Natural killer cell treated with Interleukin-12 subunit alpha and Interleukin-12 subunit beta and Interleukin-15 and Interleukin-18, amount 100 ng/mL, for 72 hours (primary cell): ENCODE results near the gene TENM4. TPM values are rescaled to one million over a fixed set of nuclear protein-coding genes. Genes with fewer than 3 reads are reported as not detected.
A peak's percentile ranks its signal among the peaks of the same experiment; 100 is the strongest.

ENCODE experiments used
- ATAC-seq, 2 donors: fragments of 150-1000 bp; cut with Tn5 transposase in 1 of 2; sonication (Bioruptor Pico), chemical (Tn5 transposase) in 1 of 2; 2 replicates each; pipeline ENCODE4 v1.10.0; 2021
- DNase-seq: peaks from one replicate; pipeline ENCODE4 v3.0.0; 2022; ENCODE audit warnings: low spot score
- H3K27ac Mint-ChIP-seq, 2 donors: 1 replicate in 1 of 2; 2 replicates in 1 of 2; pipeline ENCODE4 v1.8.0; 2022; ENCODE audit warnings: mixed read lengths in 2 of 2, mild to moderate bottlenecking in 1 of 2, moderate library complexity in 1 of 2
- H3K27me3 Mint-ChIP-seq, 2 donors: 1 replicate in 1 of 2; 2 replicates in 1 of 2; pipeline ENCODE4 v1.8.0; 2022; ENCODE audit warnings: mixed read lengths in 2 of 2
- H3K36me3 Mint-ChIP-seq: one replicate; pipeline ENCODE4 v1.8.0; 2022; ENCODE audit warnings: mixed read lengths
- H3K4me1 Mint-ChIP-seq, 2 donors: 1 replicate in 1 of 2; 2 replicates in 1 of 2; pipeline ENCODE4 v1.8.0; 2022; ENCODE audit warnings: low read depth in 2 of 2, mixed read lengths in 2 of 2, mild to moderate bottlenecking in 1 of 2
- H3K4me3 Mint-ChIP-seq: one replicate; pipeline ENCODE4 v1.8.0; 2022; ENCODE audit warnings: mixed read lengths
- H3K9me3 Mint-ChIP-seq: 2 replicates; pipeline ENCODE4 v1.8.0; 2022; ENCODE audit warnings: mixed read lengths
- total RNA-seq, 2 donors: library from RNA; stranded (reverse); gene quantifications; one replicate each; pipeline ENCODE4 v1.2.3, GENCODE V29; 2022

TENM4 gene
- total RNA-seq, 2 donors from 2014 or later: not detected

DNA sequence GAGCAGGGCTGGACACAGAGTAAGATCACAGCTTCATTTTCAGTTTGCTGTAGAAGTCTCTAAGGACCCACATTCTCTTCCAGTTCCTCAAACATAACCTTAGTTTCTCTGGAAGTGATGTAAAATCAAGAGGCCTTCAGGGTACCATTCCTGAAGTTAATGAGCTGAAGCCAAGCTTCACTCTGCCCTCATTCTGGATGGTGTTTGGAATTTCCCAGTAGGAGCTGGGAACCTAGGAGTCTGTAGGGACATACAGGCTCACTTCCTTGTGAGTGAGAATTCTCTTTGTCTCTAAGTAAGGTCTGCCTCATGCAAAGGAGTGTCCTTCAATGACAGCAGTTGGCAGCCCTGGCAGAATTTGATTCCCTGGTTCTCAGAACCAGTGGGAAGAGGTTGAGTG is 723.8 kb downstream of the TENM4 start:
- Mint-ChIP-seq H3K9me3 (no peaks in the 10 kb centered on the region), H3K4me3 (no peak overlapping the region), H3K4me1 (no peaks in the 10 kb centered on the region), H3K36me3 (no peaks in the 10 kb centered on the region), H3K27me3 (peaks cover 12 to 13% of the 10 kb centered on the region in 2 donors), H3K27ac (no peak overlapping the region)
- no peak for DNase-seq
- no peak for ATAC-seq

DNA sequence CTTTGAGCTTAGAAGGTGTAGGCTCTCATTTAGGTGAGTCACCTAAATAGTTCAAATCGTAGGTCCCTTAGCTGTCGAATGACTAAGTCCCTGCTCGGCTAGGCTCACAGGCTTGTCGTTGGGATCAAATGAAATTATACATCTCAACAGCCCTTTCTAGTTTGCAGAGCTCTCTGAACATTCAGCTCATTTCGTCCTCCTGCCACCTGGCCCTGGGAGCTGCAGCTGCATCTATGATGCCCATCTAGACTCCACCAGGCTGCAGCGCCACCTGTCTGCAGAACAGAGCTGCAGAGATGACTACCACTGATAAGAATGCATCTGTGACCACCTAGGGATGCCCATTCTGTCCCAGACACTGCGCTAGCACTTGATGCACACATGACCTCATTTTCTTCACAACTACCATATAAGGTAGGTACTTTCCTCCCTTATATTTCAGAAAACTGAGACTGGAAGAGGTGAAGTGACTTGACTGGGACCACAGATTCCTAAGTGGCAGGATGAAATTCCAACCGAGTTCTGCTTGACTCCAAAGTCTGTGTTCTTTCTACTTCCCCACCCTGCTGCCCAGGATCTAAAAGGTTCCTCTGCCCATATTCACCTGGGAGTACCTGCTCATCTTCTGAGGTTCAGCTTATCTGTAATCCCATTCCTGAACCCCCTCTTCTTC is 725.1 kb downstream of the TENM4 start:
- peaks cover 9 to 13% of the 10 kb centered on the region in 2 donors for H3K27me3 Mint-ChIP-seq
- no peaks in the 10 kb centered on the region for H3K9me3 Mint-ChIP-seq
- DNase-seq: no peak
- no peak for ATAC-seq
- H3K36me3 Mint-ChIP-seq: no peaks in the 10 kb centered on the region
- no peak overlapping the region for H3K27ac Mint-ChIP-seq
- no peaks in the 10 kb centered on the region for H3K4me1 Mint-ChIP-seq
- no peak overlapping the region for H3K4me3 Mint-ChIP-seq

DNA sequence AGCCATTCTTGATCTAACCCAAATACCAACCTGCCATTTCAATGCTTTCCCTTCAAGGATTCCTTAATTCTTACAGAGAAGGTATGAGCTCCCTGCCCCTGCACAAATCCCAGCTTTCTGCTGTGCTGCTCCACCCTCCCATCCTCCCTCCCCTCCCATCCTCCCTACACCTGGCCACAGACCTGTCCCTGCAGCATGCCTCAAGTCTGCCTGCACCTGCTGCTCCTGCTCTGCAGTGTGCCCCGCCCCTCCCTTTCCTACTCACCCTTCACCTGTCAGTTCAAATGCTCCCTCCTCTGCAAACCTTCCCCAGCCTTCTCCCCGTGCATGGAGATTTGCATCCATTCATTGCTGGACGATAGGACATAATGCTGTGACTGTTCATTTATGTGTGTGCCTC is 726.3 kb downstream of the TENM4 start:
- H3K4me3 Mint-ChIP-seq: no peak overlapping the region
- H3K4me1 Mint-ChIP-seq: no peaks in the 10 kb centered on the region
- ATAC-seq: peak in 1 of 2 donors; percentile 62
- no peak for DNase-seq
- no peak overlapping the region for H3K27ac Mint-ChIP-seq
- H3K27me3 Mint-ChIP-seq: peaks cover 12 to 18% of the 10 kb centered on the region in 2 donors
- no peaks in the 10 kb centered on the region for H3K36me3 Mint-ChIP-seq
- no peaks in the 10 kb centered on the region for H3K9me3 Mint-ChIP-seq

DNA sequence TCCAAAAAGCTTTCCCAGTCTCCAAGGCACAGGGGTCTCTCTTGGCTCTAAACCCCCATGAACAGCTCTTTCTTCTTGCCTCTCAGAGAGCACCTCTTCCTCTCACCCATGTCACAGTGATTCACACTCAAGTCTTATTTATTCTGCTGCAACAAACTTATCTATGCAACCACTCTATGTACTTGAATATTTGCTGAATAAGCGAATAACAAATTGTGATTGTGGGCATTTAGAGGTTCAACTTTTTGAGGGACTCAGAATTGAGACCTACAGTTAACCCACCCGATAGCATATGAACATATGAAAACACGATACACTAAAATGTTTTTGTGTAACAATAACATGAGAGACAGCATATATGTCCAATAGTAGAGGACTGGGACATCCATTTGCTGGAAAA is 729.1 kb downstream of the TENM4 start:
- ATAC-seq: no peak
- Mint-ChIP-seq H3K27ac (no peak overlapping the region), H3K9me3 (no peaks in the 10 kb centered on the region)

DNA sequence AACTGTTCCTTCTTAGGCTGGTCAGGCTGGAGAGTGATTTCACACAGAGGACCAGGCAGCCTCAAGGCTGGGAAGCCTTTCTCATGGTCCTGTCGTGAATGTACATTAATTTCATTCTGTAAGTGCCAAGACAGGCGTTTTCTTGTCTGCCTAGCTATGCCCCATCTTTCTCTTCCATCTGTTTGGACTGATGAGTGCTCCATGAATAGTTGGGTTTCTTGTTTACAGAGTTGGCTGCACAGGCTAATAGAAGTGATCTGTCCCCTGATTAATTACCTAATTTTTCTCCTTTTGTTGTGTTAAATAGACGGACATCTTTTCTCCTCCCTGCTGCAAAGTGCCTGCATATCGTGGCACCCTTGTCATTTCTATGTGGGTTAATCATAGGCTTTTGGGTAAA is 730.4 kb downstream of the TENM4 start:
- no peak for ATAC-seq
- Mint-ChIP-seq H3K4me1 (no peaks in the 10 kb centered on the region), H3K36me3 (no peaks in the 10 kb centered on the region), H3K27me3 (peaks cover 8 to 21% of the 10 kb centered on the region in 2 donors), H3K9me3 (no peaks in the 10 kb centered on the region), H3K4me3 (no peak overlapping the region), H3K27ac (no peak overlapping the region)
- DNase-seq: no peak

More for the DNA sequence above, 729.1 kb downstream of the TENM4 start:
- DNase-seq: no peak
- H3K27me3 Mint-ChIP-seq: peaks cover 11 to 21% of the 10 kb centered on the region in 2 donors
- no peak overlapping the region for H3K4me3 Mint-ChIP-seq
- no peaks in the 10 kb centered on the region for H3K36me3 Mint-ChIP-seq
- no peaks in the 10 kb centered on the region for H3K4me1 Mint-ChIP-seq

- ATAC-seq: peak in 1 of 2 donors; percentile 11
- H3K4me1 Mint-ChIP-seq: no peaks in the 10 kb centered on the region
- no peak overlapping the region for H3K4me3 Mint-ChIP-seq
- H3K36me3 Mint-ChIP-seq: no peaks in the 10 kb centered on the region
- H3K9me3 Mint-ChIP-seq: no peaks in the 10 kb centered on the region
- peaks cover 5 to 8% of the 10 kb centered on the region in 2 donors for H3K27me3 Mint-ChIP-seq
- H3K27ac Mint-ChIP-seq: no peak overlapping the region
- no peak for DNase-seq
Measured at GRCh38 chr11:78708388-78708787, 732.4 kb downstream of the TENM4 start.

DNA sequence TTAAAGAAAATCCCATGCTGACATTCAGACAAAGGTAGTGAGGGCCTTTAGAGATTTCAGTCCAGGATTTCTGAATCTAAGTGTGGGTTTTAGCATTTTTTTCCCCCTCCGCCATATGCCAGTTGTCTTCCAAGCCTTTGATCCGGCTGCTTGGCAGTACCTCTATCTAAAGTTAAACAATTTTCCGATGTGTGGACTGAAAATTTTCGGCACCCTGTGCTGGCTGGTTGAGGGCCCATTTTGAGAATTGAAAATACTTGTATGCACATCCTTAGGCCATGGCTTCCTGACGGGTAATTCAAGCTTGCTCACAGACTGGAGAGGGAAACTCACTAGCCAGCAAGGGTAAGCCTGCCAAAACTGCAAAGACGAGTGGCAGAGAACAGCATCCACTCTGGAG is 734.3 kb downstream of the TENM4 start:
- Mint-ChIP-seq H3K9me3 (no peaks in the 10 kb centered on the region), H3K4me1 (no peaks in the 10 kb centered on the region), H3K36me3 (no peaks in the 10 kb centered on the region), H3K4me3 (no peak overlapping the region), H3K27me3 (peaks cover 5 to 8% of the 10 kb centered on the region in 2 donors), H3K27ac (no peak overlapping the region)
- ATAC-seq (no peak), DNase-seq (no peak)

DNA sequence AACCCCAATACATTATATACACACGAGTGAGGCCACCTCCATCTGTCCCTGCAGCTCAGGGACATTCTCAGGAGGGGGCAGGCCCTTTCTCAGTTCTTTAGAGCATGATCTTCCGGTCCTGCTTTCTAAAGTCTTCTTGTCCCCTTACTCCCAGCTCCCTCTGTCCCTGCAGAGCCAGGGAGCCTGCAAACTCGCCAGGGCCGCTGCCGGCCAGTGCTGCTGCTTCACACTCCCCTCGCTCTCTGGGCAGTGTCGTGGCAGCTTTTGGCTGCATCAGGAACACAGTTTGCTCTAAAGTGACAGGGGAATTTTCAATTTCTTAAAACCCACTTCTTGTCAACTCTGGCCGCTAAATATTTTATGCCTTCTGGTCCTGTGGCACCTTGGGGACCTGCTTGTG is 736.0 kb downstream of the TENM4 start:
- H3K36me3 Mint-ChIP-seq: no peaks in the 10 kb centered on the region
- DNase-seq: no peak
- no peak overlapping the region for H3K27ac Mint-ChIP-seq
- H3K4me3 Mint-ChIP-seq: no peak overlapping the region
- H3K4me1 Mint-ChIP-seq: no peaks in the 10 kb centered on the region
- no peaks in the 10 kb centered on the region for H3K9me3 Mint-ChIP-seq
- ATAC-seq: no peak
- H3K27me3 Mint-ChIP-seq: peaks cover 2 to 6% of the 10 kb centered on the region in 2 donors

DNA sequence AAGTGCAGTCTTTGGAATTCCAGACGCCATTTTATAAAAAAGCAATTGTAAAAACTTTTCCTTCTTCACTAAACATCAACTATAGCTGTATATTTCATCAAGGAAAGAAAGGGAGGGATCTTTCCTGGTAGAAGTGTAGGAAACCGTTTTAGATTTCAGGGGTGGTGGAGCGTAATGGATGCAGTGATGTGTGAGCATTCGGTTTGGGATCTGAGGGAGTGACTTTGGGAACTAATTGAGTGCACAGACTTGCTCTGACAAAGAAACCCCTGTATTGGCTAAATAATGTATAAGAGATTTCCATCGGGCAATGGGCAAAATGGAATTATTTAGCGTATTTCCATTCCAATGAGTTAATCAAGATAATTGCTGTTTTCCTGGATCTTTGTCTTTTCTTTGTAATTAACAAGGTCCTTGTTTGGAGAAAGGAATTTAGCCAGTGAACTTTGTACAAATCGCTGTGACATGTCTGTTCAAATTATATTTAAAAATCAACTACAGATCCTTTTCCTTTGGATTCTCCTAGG is 741.2 kb downstream of the TENM4 start:
- ATAC-seq: no peak
- Mint-ChIP-seq H3K36me3 (no peaks in the 10 kb centered on the region), H3K9me3 (no peaks in the 10 kb centered on the region), H3K27me3 (peaks cover 17 to 19% of the 10 kb centered on the region in 2 donors), H3K27ac (no peak overlapping the region), H3K4me3 (no peak overlapping the region), H3K4me1 (no peaks in the 10 kb centered on the region)
- no peak for DNase-seq

DNA sequence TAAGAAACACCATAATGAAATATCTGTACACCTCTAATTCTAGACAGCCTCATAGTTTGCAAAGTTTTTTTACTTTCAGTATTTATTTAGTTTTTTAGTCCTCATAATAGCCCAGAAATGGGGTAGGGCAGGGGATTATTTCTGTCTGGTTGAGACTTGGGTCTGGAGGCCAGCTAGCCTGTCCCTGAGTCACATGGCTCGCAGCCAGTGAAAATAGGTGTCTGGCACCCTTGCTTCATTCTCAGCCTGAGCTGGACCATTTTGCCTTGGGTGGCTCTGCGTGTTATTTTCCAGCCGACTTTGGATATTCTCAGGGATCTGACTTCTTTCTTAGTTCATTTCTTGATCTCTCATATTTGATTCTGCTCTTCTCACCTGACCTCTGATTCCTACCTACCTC is 742.2 kb downstream of the TENM4 start:
- ATAC-seq: no peak
- no peak overlapping the region for H3K4me3 Mint-ChIP-seq
- no peaks in the 10 kb centered on the region for H3K36me3 Mint-ChIP-seq
- H3K9me3 Mint-ChIP-seq: no peaks in the 10 kb centered on the region
- no peaks in the 10 kb centered on the region for H3K4me1 Mint-ChIP-seq
- DNase-seq: no peak
- peaks cover 17 to 19% of the 10 kb centered on the region in 2 donors for H3K27me3 Mint-ChIP-seq
- no peak overlapping the region for H3K27ac Mint-ChIP-seq

GRCh38 chr11:78696177-78696576 is 744.7 kb downstream of the TENM4 start:
- no peak for DNase-seq
- Mint-ChIP-seq H3K4me1 (no peaks in the 10 kb centered on the region), H3K4me3 (no peak overlapping the region), H3K27ac (no peak overlapping the region), H3K9me3 (no peaks in the 10 kb centered on the region), H3K27me3 (peaks cover 20 to 26% of the 10 kb centered on the region in 2 donors), H3K36me3 (no peaks in the 10 kb centered on the region)
- ATAC-seq: no peak

- Mint-ChIP-seq H3K36me3 (no peaks in the 10 kb centered on the region), H3K4me3 (no peak overlapping the region)
- ATAC-seq: no peak
Measured at GRCh38 chr11:78694152-78694551, 746.7 kb downstream of the TENM4 start.

GRCh38 chr11:78691215-78691614 is 749.6 kb downstream of the TENM4 start:
- Mint-ChIP-seq H3K4me1 (no peaks in the 10 kb centered on the region), H3K4me3 (no peak overlapping the region)
- ATAC-seq: no peak

More at GRCh38 chr11:78694152-78694551, 746.7 kb downstream of the TENM4 start:
- Mint-ChIP-seq H3K27me3 (peaks cover 20 to 23% of the 10 kb centered on the region in 2 donors), H3K9me3 (no peaks in the 10 kb centered on the region), H3K27ac (no peak overlapping the region), H3K4me1 (no peaks in the 10 kb centered on the region)
- no peak for DNase-seq

DNA sequence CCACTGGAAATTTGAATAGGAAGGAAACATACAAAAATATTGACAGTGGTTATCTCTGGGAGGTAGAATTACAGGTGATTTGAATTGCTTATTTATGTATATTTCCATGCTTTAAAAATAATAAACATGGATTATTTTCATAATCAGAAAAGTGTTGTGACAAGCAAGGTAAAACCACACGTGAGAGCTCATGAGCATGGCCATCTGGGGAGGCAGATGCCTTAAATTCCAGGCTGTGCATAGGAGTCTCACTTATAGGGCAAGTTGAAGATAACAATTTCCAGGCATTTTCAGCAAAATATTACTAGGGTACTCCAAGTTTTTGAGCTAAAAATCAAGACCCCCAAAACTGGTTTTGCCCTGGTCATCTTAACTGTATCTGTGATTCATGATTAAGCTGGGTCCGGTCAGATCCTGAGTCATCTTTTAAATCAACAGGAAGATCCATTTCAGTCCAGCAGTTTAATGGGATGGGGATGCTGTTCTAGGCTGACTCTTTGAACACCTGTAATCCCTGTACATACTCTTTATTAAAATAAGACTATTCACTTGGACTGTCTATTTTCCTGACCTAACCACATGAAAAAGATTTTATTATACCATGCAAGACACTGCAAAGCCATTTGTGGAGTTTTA is 750.4 kb downstream of the TENM4 start:
- Mint-ChIP-seq H3K27me3 (peaks cover 5 to 16% of the 10 kb centered on the region in 2 donors), H3K27ac (no peak overlapping the region), H3K36me3 (no peaks in the 10 kb centered on the region), H3K9me3 (no peaks in the 10 kb centered on the region), H3K4me1 (no peaks in the 10 kb centered on the region), H3K4me3 (no peak overlapping the region)
- no peak for ATAC-seq
- no peak for DNase-seq

More at GRCh38 chr11:78691215-78691614, 749.6 kb downstream of the TENM4 start:
- Mint-ChIP-seq H3K36me3 (no peaks in the 10 kb centered on the region), H3K27ac (no peak overlapping the region), H3K27me3 (peaks cover 10 to 23% of the 10 kb centered on the region in 2 donors), H3K9me3 (no peaks in the 10 kb centered on the region)
- no peak for DNase-seq
